Retinal pigment epithelial cell (primary cell): ENCODE measurements around the gene DPP6.
"Not testable (repeated sequence)": the region's sequence is repeated elsewhere in the genome, so short reads cannot be mapped to it uniquely, and the experiment has no call there.

ENCODE experiments used
- DNase-seq: peaks from one replicate; pipeline ENCODE4 v3.0.0-alpha.2; 2010; ENCODE audit warnings: low read depth
- H3K4me3 ChIP-seq: 2 replicates; pipeline ENCODE4 v1.5.1; 2011; ENCODE audit warnings: mild to moderate bottlenecking, low read length, control low read depth, moderate library complexity
- CTCF ChIP-seq: conservative IDR thresholded peaks from 2 replicates; pipeline ENCODE4 v1.5.1; 2011; ENCODE audit warnings: low read depth, low read length, control low read depth, inconsistent platforms

Gene DPP6

GRCh38 chr7:154916856-154917807, 864.9 kb downstream of the DPP6 start:
- TF ChIP-seq CTCF, result no peak
- no peak overlapping the region for H3K4me3 ChIP-seq
- no peak for DNase-seq

- DNase-seq, result no peak
- no peak for TF ChIP-seq CTCF
- H3K4me3 ChIP-seq, result no peak overlapping the region
Measured at GRCh38 chr7:154917808-154918160, 865.6 kb downstream of the DPP6 start.

- DNase-seq, result no peak
- H3K4me3 ChIP-seq, result no peak overlapping the region
- no peak for TF ChIP-seq CTCF
Measured at GRCh38 chr7:154918266-154918665, 866.1 kb downstream of the DPP6 start.

- H3K4me3 ChIP-seq, result no peak overlapping the region
- no peak for DNase-seq
- TF ChIP-seq CTCF, result no peak
Measured at GRCh38 chr7:154918741-154919140, 866.5 kb downstream of the DPP6 start.

GRCh38 chr7:154919344-154920225, 867.4 kb downstream of the DPP6 start:
- TF ChIP-seq CTCF, result no peak
- DNase-seq, result no peak
- no peak overlapping the region for H3K4me3 ChIP-seq

GRCh38 chr7:154922472-154922871, 870.3 kb downstream of the DPP6 start:
- DNase-seq, H3K4me3 ChIP-seq: not testable (repeated sequence)

GRCh38 chr7:154927624-154928125, 875.5 kb downstream of the DPP6 start:
- H3K4me3 ChIP-seq, result peak overlapping the region; percentile 37
- peak; percentile 65 for TF ChIP-seq CTCF
- peak; percentile 51 for DNase-seq
